Caco-2 (cell line): ENCODE results near the gene OXCT1. TPM values are rescaled to one million over a fixed set of nuclear protein-coding genes. Genes with fewer than 3 reads are reported as not detected.

Source experiments
- BruUV-seq: library from RNA; stranded (reverse); fragments of 400-500 nt; replicated peaks from 2 replicates; lab custom pipeline; 2021; lab: Mats Ljungman, UMichigan
- CTCF ChIA-PET: fragments of 300-600 bp; sonication (Branson Sonifier 250); formaldehyde crosslinking; loops from one replicate; lab custom pipeline; 2022; ENCODE audit warnings: antibody characterized with exemption; lab: Charles Lee
- POLR2A ChIA-PET: fragments of 300-600 bp; sonication (Branson Sonifier 250); formaldehyde crosslinking; loops from one replicate; lab custom pipeline; 2022; ENCODE audit warnings: antibody characterized with exemption; lab: Charles Lee
- DNase-seq, 2 experiments: peaks; one replicate each; pipeline versions ENCODE4 v3.0.0 to v3.0.0-alpha.2; 2020 to 2022
- H3K27me3 ChIP-seq: replicated peaks from 2 replicates; pipeline ENCODE4 v1.6.0; 2011; ENCODE audit warnings: low read length; ENCODE audit not compliant: control insufficient read depth, insufficient read depth
- H3K36me3 ChIP-seq: 2 replicates; pipeline ENCODE4 v1.5.1; 2011; ENCODE audit warnings: low read length; ENCODE audit not compliant: control insufficient read depth, insufficient read depth
- H3K4me1 ChIP-seq: fragments of 250-450 bp; sonication (Bioruptor Pico); 2 replicates; pipeline ENCODE4 v1.5.1; 2020; ENCODE audit warnings: mild to moderate bottlenecking
- H3K4me3 ChIP-seq: 2 replicates; pipeline ENCODE4 v1.5.1; 2011; ENCODE audit warnings: low read depth, mild to moderate bottlenecking, control low read depth, low read length
- H3K9me3 ChIP-seq: fragments of 250-450 bp; sonication (Bioruptor Pico); 2 replicates; pipeline ENCODE4 v1.5.1; 2020; ENCODE audit warnings: mild to moderate bottlenecking, moderate library complexity
- H3K27ac Mint-ChIP-seq: one replicate; pipeline ENCODE4 v1.8.0; 2022; ENCODE audit warnings: mixed read lengths; ENCODE audit not compliant: unreplicated experiment
- H3K27me3 Mint-ChIP-seq: one replicate; pipeline ENCODE4 v1.8.0; 2022; ENCODE audit warnings: mixed read lengths; ENCODE audit not compliant: insufficient read depth, unreplicated experiment
- H3K36me3 Mint-ChIP-seq: one replicate; pipeline ENCODE4 v1.8.0; 2022; ENCODE audit warnings: mild to moderate bottlenecking, mixed read lengths; ENCODE audit not compliant: insufficient read depth, unreplicated experiment
- H3K4me1 Mint-ChIP-seq: one replicate; pipeline ENCODE4 v1.8.0; 2022; ENCODE audit warnings: low read depth, mixed read lengths; ENCODE audit not compliant: unreplicated experiment
- H3K4me3 Mint-ChIP-seq: one replicate; pipeline ENCODE4 v1.8.0; 2022; ENCODE audit warnings: mild to moderate bottlenecking, moderate library complexity, mixed read lengths; ENCODE audit not compliant: unreplicated experiment
- H3K9me3 Mint-ChIP-seq: one replicate; pipeline ENCODE4 v1.8.0; 2022; ENCODE audit warnings: mixed read lengths; ENCODE audit not compliant: unreplicated experiment
- intact Hi-C: fragments of 100-400 bp; cut with micrococcal nuclease; formaldehyde crosslinking; loops from one replicate; pipeline ENCODE4 v1.10.0; 2022; ENCODE audit not compliant: unreplicated experiment
- total RNA-seq: library from RNA; stranded (reverse); gene quantifications from 2 replicates; pipeline ENCODE4 v1.2.3, GENCODE V29; 2022
- TF ChIP-seq, protein P1 (sequence below), 2 experiments: fragments of 200-600 bp in 1 of 2; IDR thresholded peaks; 1 replicate in 1 of 2; 2 replicates in 1 of 2; pipeline versions ENCODE4 v1.5.1 to v1.8.0; 2011 to 2022; ENCODE audit warnings: antibody characterized with exemption in 1 of 2, control low read depth in 1 of 2, inconsistent platforms in 1 of 2, low read depth in 1 of 2, low read length in 1 of 2, mild to moderate bottlenecking in 1 of 2, moderate library complexity in 1 of 2; ENCODE audit not compliant: insufficient read depth in 1 of 2, severe bottlenecking in 1 of 2, unreplicated experiment in 1 of 2

OXCT1 gene
- total RNA-seq, 1 experiment from 2014 or later = 22.5 TPM

- Histone ChIP-seq H3K4me3 (no peak overlapping the region), H3K27me3 (no peaks in the 10 kb centered on the region), H3K4me1 (no peaks in the 10 kb centered on the region), H3K36me3 (no peaks in the 10 kb centered on the region), H3K9me3 (no peaks in the 10 kb centered on the region)
- DNase-seq = no peak
- ChIA-PET POLR2A (no interaction called here), CTCF (no interaction called here)
- no peaks in the 10 kb centered on the region for H3K27me3 Mint-ChIP-seq
- no peak overlapping the region for H3K4me3 Mint-ChIP-seq
- no peak overlapping the region for H3K27ac Mint-ChIP-seq
- TF ChIP-seq, protein P1, sequence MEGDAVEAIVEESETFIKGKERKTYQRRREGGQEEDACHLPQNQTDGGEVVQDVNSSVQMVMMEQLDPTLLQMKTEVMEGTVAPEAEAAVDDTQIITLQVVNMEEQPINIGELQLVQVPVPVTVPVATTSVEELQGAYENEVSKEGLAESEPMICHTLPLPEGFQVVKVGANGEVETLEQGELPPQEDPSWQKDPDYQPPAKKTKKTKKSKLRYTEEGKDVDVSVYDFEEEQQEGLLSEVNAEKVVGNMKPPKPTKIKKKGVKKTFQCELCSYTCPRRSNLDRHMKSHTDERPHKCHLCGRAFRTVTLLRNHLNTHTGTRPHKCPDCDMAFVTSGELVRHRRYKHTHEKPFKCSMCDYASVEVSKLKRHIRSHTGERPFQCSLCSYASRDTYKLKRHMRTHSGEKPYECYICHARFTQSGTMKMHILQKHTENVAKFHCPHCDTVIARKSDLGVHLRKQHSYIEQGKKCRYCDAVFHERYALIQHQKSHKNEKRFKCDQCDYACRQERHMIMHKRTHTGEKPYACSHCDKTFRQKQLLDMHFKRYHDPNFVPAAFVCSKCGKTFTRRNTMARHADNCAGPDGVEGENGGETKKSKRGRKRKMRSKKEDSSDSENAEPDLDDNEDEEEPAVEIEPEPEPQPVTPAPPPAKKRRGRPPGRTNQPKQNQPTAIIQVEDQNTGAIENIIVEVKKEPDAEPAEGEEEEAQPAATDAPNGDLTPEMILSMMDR (IDR thresholded peaks at IDR 0.05; ENCODE audit: insufficient read depth in 1 of 2, low read depth in 1 of 2, low read length in 1 of 2, severe bottlenecking in 1 of 2, unreplicated experiment in 1 of 2) = no peak
- no TSS peak for BruUV-seq
- intact Hi-C loops = no loop called here
- H3K9me3 Mint-ChIP-seq = no peaks in the 10 kb centered on the region
- no peaks in the 10 kb centered on the region for H3K36me3 Mint-ChIP-seq
- peaks cover 6% of the 10 kb centered on the region for H3K4me1 Mint-ChIP-seq
Observed at GRCh38 chr5:41808294-41808693, 61.9 kb downstream of the OXCT1 start.

- Histone ChIP-seq H3K4me3 (no peak overlapping the region), H3K4me1 (no peaks in the 10 kb centered on the region), H3K27me3 (no peaks in the 10 kb centered on the region), H3K9me3 (no peaks in the 10 kb centered on the region), H3K36me3 (no peaks in the 10 kb centered on the region)
- ChIA-PET CTCF (no interaction called here), POLR2A (no interaction called here)
- Mint-ChIP-seq H3K4me3 (no peak overlapping the region), H3K9me3 (no peaks in the 10 kb centered on the region), H3K27me3 (no peaks in the 10 kb centered on the region), H3K27ac (no peak overlapping the region), H3K36me3 (peaks cover 5% of the 10 kb centered on the region), H3K4me1 (peaks cover 7% of the 10 kb centered on the region)
- intact Hi-C loops = no loop called here
- TF ChIP-seq, protein P1 (IDR thresholded peaks at IDR 0.05; ENCODE audit: insufficient read depth in 1 of 2, low read depth in 1 of 2, low read length in 1 of 2, severe bottlenecking in 1 of 2, unreplicated experiment in 1 of 2) = no peak
- no peak for DNase-seq
- no TSS peak for BruUV-seq
Observed at GRCh38 chr5:41797662-41798061, 72.6 kb downstream of the OXCT1 start.

- intact Hi-C loops = no loop called here
- ChIA-PET CTCF (no interaction called here), POLR2A (no interaction called here)
- TF ChIP-seq, protein P1 (IDR thresholded peaks at IDR 0.05; ENCODE audit: insufficient read depth in 1 of 2, low read depth in 1 of 2, low read length in 1 of 2, severe bottlenecking in 1 of 2, unreplicated experiment in 1 of 2) = no peak
- Histone ChIP-seq H3K9me3 (no peaks in the 10 kb centered on the region), H3K27me3 (no peaks in the 10 kb centered on the region), H3K4me3 (no peak overlapping the region), H3K36me3 (no peaks in the 10 kb centered on the region), H3K4me1 (no peaks in the 10 kb centered on the region)
- Mint-ChIP-seq H3K27ac (no peak overlapping the region), H3K4me3 (no peak overlapping the region), H3K36me3 (peaks cover 5% of the 10 kb centered on the region), H3K9me3 (no peaks in the 10 kb centered on the region), H3K4me1 (peaks cover 7% of the 10 kb centered on the region), H3K27me3 (no peaks in the 10 kb centered on the region)
- DNase-seq = no peak
- BruUV-seq = no TSS peak
Observed at GRCh38 chr5:41796061-41796460, 74.2 kb downstream of the OXCT1 start.
